GM23248 (cell line): Measurements from ENCODE around the gene EFHC1.

Source experiments
- EZH2 ChIP-seq: fragments of 200-600 bp; sonication (generic); IDR thresholded peaks from 2 replicates; pipeline ENCODE4 v1.6.1; 2018; ENCODE audit warnings: antibody characterized with exemption, mild to moderate bottlenecking; ENCODE audit not compliant: insufficient read depth, poor library complexity, severe bottlenecking
- EZH2phosphoT487 ChIP-seq: fragments of 200-600 bp; sonication (generic); IDR thresholded peaks from 2 replicates; pipeline ENCODE4 v1.6.1; 2018; ENCODE audit warnings: antibody characterized with exemption, moderate library complexity, mild to moderate bottlenecking, low read depth; ENCODE audit not compliant: insufficient read depth

- TF ChIP-seq EZH2phosphoT487 (no peak), EZH2 (no peak)
Measured at GRCh38 chr6:52377538-52378221, 42.5 kb upstream of the EFHC1 start.
